ENCODE measurements around the gene DDX10.

GRCh38 chr11:108620958-108621772 lies 43.7 kb upstream of the DDX10 start:
- TF ChIP-seq CTCF (IDR thresholded peaks at IDR 0.05; ENCODE audit: low read depth, low read length) (no peak), POLR2A (IDR thresholded peaks at IDR 0.05; ENCODE audit: extremely low read depth, insufficient read length) (no peak)

All from NB4 (cell line).